ENCODE measurements around the gene KMT2C.

GRCh38 chr7:152307902-152308301, 127.9 kb downstream of the KMT2C start:
- TF ChIP-seq CTCF (IDR thresholded peaks at IDR 0.05), result no peak
- TF ChIP-seq POLR2A (IDR thresholded peaks at IDR 0.05), result no peak
- no peak for TF ChIP-seq EP300 (IDR thresholded peaks at IDR 0.05)
